ENCODE results near the gene IGSF22.

Gene IGSF22

GRCh38 chr11:18713646-18714442 is 12.1 kb downstream of the IGSF22 start:
- no peak for DNase-seq (ENCODE audit: low read depth in 2 of 2)

DNA sequence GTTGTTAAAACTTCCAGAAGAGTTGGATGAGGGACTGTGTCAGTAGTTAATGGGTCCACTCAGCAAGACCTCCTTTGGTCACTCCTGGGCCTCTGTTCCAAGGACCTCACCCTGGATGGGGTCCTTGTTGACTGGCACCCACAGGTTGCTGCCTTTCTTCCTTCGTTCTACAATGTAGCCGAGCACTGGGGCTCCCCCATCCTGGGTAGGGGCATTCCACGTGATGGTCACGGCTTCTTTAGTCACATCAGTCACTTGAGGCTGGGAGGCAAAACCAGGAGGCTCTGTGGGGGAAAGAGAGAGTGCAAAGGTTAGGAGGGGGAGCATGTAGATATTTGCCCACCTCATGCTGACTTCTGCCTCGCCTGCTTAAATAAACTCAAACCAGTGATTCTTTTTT is 15.4 kb downstream of the IGSF22 start:
- DNase-seq (ENCODE audit: low read depth in 2 of 2) = no peak

GRCh38 chr11:18709414-18709813 is 16.6 kb downstream of the IGSF22 start:
- no peak for DNase-seq (ENCODE audit: low read depth in 2 of 2)

GRCh38 chr11:18707811-18708340 is 18.1 kb downstream of the IGSF22 start:
- DNase-seq (ENCODE audit: low read depth in 2 of 2) = no peak

DNA sequence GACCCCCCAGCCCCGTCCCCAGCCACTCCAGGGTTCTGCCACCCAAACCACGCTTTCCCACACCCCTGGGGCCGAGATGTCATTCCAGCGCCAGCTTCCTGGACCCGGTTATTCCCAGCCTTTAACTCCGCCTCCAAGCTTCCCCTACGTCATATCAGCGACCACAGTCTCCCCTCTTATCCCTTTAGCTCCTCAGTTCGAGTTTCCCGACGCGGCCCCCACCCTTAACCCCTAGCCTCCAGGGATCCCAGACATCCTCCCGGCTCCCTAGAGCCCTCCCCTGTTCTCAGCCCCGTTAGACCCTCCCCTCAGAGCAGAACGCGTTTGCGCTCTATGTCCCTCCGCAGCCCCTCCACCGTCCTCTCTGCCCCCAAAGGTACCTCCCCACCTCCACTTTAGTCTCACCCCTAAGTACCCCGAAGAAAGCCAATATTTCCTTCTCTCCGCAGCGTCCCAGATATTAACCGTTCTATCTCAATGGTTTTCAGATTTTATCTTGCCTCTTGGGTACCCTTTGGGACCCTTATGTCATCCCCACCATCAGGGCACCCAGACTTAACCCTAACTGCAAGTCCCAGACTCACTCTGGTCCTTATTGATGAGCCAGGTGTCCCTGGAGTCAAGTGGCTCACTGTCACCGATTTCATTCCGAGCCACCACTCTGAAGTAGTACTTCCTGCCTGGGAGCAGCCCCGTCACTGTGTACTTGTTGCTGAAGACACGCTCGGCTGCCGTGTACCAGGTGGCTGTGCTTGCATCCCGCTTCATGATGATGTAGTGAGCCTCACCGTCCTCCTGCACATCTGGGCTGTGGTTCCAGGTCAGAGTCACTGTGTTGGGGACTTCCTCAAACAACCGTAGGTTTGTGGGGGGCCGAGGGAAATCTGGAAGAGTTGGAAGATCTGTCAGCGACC is 19.4 kb downstream of the IGSF22 start:
- DNase-seq (ENCODE audit: low read depth in 2 of 2) = no peak

- DNase-seq (ENCODE audit: low read depth in 2 of 2) = no peak
Measured at GRCh38 chr11:18705651-18706281, 20.2 kb downstream of the IGSF22 start.

DNA sequence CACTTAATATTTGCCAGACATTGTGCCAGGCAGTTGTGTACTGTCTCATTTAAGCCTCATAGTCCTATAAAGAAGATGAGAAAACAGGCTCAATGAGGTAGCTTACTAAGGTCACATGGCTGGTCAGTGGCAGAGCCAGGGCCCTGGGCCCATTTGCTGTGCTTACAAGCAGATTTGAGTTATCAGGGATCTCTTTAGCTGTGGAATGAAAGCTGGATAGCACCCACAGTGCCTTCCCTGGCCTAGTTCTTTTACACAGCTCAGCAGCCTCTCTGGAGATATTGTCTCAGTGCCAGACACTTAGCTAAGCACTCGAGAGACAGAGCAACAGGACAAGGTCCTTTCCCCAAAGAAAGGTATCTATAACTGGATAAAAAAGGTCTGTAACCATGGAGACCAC is 21.3 kb downstream of the IGSF22 start:
- DNase-seq (ENCODE audit: low read depth in 2 of 2) = no peak

DNA sequence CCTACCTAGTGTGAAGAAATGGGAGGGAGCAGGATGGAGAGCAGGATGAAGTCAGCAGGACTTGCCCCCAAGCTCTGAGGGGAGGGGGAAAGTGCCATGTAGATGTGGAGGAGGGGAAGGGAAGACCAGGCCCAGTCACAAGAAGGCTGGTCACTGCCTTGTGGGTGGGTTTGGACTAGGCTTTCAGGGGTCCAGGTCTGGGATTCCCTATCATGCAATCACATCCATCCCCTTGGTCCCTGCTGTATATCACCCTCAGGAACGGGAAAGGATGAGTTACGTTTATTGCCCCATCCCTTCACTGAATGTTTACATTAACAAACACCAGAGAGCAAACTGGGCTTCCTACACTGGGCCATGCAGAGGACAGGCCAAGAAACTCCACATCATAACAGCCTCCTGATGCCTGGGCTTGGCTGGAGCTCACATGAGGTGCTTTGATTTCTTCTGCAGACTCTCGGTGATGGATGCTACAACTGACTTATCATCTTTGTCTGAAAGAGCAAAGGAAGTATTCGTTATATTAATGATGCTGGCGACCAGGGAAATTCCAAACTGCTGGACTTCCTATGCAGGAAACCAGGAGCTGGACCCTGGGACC is 21.8 kb downstream of the IGSF22 start:
- no peak for DNase-seq (ENCODE audit: low read depth in 2 of 2)

GRCh38 chr11:18703001-18703763 is 22.8 kb downstream of the IGSF22 start:
- no peak for DNase-seq (ENCODE audit: low read depth in 2 of 2)

DNA sequence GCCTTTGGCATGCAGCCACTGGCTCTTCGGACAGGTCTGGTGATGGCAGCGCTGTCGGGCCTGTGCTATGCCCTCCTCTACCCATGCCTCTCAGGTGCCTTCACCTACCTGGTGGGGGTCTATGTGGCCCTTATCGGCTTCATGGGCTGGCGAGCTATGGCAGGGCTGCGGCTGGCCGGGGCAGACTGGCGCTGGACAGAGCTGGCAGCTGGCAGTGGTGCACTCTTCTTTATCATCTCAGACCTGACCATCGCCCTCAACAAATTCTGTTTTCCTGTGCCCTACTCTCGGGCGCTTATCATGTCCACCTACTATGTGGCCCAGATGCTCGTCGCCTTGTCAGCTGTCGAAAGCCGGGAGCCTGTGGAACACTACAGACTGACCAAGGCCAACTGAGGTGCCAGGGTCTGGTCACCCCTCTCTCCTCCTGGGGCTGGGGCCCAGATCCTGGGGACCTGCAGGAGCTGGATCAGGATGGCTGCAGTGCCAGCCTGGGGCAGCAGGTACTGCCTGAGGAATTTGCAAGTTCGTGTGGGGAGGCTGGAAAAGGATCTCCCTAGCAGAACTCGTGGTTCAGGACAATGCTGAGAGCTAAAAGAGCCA is 24.3 kb downstream of the IGSF22 start:
- DNase-seq (ENCODE audit: low read depth in 2 of 2) = no peak

GRCh38 chr11:18700872-18701271 is 25.1 kb downstream of the IGSF22 start:
- no peak for DNase-seq (ENCODE audit: low read depth in 2 of 2)

DNA sequence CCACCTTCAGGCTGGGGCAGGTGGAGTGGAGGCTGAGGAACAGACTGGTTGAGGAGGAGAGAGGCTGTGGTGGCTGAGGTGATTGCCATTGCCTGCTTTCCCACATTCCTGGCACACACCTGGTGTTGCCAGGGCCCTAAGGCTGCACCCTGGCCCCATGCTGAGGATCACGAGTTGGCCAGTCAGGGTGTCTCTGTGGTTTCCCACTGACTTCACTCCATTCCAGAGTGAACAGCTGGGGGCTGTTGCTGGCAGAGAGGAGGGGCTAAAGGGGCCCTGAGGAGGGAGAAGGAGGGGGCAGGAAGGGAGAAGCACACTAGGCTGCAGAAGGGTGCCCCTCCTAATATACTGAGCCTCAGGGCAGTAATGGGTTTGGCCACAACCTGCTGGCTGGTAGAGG is 25.6 kb downstream of the IGSF22 start:
- no peak for DNase-seq (ENCODE audit: low read depth in 2 of 2)

DNA sequence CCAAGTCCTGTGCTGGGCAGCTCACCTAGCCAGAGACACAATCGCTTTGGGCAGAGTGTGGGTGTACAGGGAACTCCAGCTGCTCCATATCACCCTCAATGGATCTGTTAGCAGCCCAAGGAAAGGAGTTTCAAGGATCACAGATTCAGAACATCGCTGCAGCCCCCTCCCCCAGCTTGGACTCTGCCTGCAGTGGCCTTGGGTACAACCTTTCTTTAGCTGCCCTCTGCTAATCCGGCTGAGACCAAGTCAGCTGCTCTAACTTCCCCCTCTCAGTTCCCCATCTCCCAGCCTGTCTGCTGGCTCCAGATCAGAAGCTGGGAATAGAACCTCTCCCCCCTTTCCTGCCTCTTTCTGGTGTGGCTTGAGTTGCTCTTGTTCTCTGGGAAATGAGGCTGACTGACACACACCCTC is 26.1 kb downstream of the IGSF22 start:
- DNase-seq (ENCODE audit: low read depth in 2 of 2) = no peak

DNA sequence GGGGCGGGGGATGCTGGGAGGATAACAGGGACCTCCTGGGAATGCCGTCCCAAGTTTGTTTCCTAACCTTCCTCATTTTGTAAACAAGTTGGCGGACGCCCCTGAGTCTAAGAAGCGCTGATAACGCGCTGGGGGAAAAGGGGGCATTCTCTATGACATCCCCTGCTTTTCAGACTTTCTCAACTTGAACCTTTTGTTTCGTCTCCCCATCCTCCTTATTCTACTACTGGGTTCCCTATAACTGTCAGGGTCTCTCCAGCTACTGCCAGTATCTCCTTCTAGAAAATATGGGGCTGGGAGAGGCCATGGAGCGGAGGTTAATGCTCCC is 26.8 kb downstream of the IGSF22 start:
- DNase-seq (ENCODE audit: low read depth in 2 of 2) = no peak

GRCh38 chr11:18698341-18699268 is 27.4 kb downstream of the IGSF22 start, which contains the start of gene TMEM86A:
TSS of gene TMEM86A (plus strand) at chr11:18698779. CDS start at chr11:18698887, 108 bp downstream.
- peak; percentile 79 to 90 for DNase-seq (ENCODE audit: low read depth in 2 of 2)

GRCh38 chr11:18697576-18697975 is 28.4 kb downstream of the IGSF22 start:
- DNase-seq (ENCODE audit: low read depth in 2 of 2) = no peak

DNA sequence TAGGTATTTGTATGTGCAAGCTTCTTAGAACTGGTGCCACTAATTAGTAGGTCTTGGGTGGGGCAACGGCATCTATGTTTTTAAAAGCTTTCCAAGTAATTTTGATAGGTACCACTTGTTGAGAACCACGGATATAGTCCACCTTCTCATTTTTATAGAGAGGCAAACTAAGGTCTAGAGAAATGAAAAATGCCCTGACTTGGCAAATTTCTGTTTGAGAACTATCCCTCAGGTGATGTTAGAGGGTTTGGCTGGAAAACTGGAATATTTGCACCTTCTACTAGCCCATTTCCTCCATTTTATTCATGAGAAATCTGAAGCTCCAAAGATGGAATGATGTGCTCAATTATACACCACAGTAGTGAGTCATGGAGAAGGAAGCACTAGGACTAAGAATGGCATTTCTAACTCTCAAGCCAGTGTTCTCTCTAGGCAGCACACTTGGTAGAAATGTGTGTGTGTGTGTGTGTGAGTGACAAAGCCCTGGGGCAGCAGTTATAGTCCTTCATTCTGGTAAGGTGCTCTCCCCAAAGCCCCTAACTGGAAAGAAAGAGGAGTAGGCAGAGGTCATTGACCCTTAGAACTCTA is 29.3 kb downstream of the IGSF22 start:
- no peak for DNase-seq (ENCODE audit: low read depth in 2 of 2)

DNA sequence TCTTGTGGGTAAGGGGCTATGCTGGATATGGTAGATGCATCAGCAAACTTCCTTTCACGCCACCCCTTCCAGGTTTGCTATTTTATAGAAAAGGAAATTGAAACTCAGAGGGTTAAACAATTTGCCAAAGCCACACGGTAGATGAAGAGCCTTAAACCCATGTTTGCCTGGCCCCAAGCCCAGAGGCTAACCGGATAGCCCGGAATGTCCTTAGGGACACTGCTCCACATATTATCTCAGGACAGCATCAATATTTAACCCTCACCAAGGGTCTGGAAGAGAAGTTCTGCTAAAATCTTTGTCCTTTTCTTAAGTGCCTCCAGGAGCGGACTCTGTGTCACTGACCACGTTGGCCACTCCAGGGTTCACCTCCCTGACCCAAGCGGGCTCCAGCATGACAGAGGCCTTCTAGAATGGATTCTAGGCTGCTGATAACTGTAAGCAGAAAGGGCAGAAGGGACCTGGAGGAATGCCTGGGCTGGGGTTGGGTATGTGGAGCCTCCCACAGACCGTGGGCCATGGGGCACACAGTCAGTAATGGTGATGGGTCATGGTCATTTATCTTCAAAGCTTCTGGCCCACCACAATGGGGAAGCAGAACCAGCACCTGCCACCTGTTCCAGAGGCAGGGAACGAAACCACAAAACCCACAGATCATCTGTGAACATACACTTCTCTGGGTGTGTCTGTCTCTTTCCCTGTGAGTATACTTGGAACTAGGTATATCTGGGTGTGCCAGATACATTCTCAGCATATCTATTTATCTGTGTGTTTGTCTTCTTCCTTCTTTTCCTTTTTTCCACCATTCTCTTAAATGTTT is 32.8 kb downstream of the IGSF22 start:
- DNase-seq (ENCODE audit: low read depth in 2 of 2) = no peak

Measured in activated CD4-positive, alpha-beta T cell treated with anti-CD3 and anti-CD28 coated beads for 24 hours (primary cell).